Osteocyte (in vitro differentiated cells): Measurements from ENCODE around the gene SAMHD1. TPM values are rescaled to one million over a fixed set of nuclear protein-coding genes. Genes with fewer than 3 reads are reported as not detected.
A peak's percentile ranks its signal among the peaks of the same experiment; 100 is the strongest.

Experiments used
- DNase-seq: peaks from one replicate; pipeline ENCODE4 v3.0.0; 2021; ENCODE audit warnings: mixed read lengths; ENCODE audit not compliant: unreplicated experiment; ENCODE audit errors: extremely low spot score
- H3K27ac Mint-ChIP-seq: one replicate; pipeline ENCODE4 v1.8.0; 2021; ENCODE audit warnings: mild to moderate bottlenecking, mixed read lengths; ENCODE audit not compliant: unreplicated experiment
- H3K27me3 Mint-ChIP-seq: one replicate; pipeline ENCODE4 v1.8.0; 2021; ENCODE audit warnings: mixed read lengths; ENCODE audit not compliant: unreplicated experiment
- H3K36me3 Mint-ChIP-seq: one replicate; pipeline ENCODE4 v1.8.0; 2021; ENCODE audit warnings: mixed read lengths; ENCODE audit not compliant: unreplicated experiment
- H3K4me1 Mint-ChIP-seq: one replicate; pipeline ENCODE4 v1.8.0; 2021; ENCODE audit warnings: mixed read lengths; ENCODE audit not compliant: unreplicated experiment
- H3K4me3 Mint-ChIP-seq: one replicate; pipeline ENCODE4 v1.8.0; 2021; ENCODE audit warnings: mild to moderate bottlenecking, moderate library complexity, mixed read lengths; ENCODE audit not compliant: unreplicated experiment
- H3K9me3 Mint-ChIP-seq: one replicate; pipeline ENCODE4 v1.8.0; 2021; ENCODE audit warnings: mixed read lengths; ENCODE audit not compliant: unreplicated experiment
- total RNA-seq: library from RNA; stranded (reverse); gene quantifications from 2 replicates; pipeline ENCODE4 v1.2.1, GENCODE V29; 2021
- TF ChIP-seq, protein P1 (sequence below): fragments of 200-600 bp; sonication (generic); IDR thresholded peaks from 2 replicates; pipeline ENCODE4 v1.5.0; 2021; ENCODE audit warnings: antibody characterized with exemption, mild to moderate bottlenecking, moderate library complexity

Gene SAMHD1
- total RNA-seq, 1 donor from 2014 or later, result 19.5 TPM

DNA sequence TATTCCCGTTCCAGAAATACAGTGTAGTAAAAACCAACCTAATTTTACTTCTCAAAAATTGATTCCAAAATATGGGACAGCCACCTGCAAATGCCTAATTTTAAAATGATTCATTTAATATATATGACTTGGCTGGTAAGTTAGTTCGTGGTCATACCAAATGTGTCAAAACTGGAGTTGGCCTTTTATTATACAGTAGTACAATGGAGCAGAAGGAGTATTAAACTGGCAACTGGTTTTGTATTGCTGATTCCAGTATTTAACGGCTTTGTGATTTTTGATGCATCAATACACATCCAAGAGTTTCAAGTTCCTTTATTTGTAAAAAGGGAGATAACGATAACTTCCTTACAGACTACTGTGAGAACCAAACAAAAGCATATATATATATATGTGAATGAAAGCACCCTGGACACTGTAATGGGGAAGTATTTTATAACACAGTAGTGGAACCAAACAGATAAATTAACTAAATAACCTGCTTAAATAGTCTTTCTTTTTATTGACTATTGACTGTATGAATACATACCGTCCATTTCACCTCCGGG is 24.8 kb downstream of the SAMHD1 start:
- Mint-ChIP-seq H3K9me3 (no peaks in the 10 kb centered on the region), H3K4me3 (no peak overlapping the region), H3K36me3 (peaks cover 18% of the 10 kb centered on the region), H3K27me3 (no peaks in the 10 kb centered on the region), H3K27ac (no peak overlapping the region), H3K4me1 (no peaks in the 10 kb centered on the region)
- DNase-seq, result no peak
- TF ChIP-seq, protein P1, sequence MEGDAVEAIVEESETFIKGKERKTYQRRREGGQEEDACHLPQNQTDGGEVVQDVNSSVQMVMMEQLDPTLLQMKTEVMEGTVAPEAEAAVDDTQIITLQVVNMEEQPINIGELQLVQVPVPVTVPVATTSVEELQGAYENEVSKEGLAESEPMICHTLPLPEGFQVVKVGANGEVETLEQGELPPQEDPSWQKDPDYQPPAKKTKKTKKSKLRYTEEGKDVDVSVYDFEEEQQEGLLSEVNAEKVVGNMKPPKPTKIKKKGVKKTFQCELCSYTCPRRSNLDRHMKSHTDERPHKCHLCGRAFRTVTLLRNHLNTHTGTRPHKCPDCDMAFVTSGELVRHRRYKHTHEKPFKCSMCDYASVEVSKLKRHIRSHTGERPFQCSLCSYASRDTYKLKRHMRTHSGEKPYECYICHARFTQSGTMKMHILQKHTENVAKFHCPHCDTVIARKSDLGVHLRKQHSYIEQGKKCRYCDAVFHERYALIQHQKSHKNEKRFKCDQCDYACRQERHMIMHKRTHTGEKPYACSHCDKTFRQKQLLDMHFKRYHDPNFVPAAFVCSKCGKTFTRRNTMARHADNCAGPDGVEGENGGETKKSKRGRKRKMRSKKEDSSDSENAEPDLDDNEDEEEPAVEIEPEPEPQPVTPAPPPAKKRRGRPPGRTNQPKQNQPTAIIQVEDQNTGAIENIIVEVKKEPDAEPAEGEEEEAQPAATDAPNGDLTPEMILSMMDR, result no peak

DNA sequence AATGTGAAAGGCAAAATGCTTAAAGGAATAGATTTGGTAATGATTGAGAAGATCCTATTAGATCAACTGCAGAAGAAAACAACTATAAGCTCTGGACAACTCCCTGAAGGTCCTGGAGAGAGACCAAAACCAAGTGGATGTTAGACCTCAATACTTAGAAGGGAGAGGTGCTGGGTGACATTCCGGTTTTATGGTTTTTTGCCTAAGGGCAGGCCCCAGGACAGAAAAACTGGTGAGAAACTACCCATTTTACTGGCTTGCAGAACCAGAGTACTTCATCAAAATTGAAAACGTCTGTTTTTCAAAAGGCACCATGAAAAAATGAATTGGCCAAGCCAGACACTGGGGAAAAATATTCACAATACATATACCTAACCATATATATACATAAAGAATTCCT is 26.3 kb downstream of the SAMHD1 start:
- DNase-seq, result no peak
- Mint-ChIP-seq H3K4me3 (no peak overlapping the region), H3K27ac (no peak overlapping the region), H3K9me3 (no peaks in the 10 kb centered on the region), H3K4me1 (no peaks in the 10 kb centered on the region), H3K27me3 (no peaks in the 10 kb centered on the region), H3K36me3 (peaks cover 11% of the 10 kb centered on the region)
- TF ChIP-seq, protein P1, result no peak

DNA sequence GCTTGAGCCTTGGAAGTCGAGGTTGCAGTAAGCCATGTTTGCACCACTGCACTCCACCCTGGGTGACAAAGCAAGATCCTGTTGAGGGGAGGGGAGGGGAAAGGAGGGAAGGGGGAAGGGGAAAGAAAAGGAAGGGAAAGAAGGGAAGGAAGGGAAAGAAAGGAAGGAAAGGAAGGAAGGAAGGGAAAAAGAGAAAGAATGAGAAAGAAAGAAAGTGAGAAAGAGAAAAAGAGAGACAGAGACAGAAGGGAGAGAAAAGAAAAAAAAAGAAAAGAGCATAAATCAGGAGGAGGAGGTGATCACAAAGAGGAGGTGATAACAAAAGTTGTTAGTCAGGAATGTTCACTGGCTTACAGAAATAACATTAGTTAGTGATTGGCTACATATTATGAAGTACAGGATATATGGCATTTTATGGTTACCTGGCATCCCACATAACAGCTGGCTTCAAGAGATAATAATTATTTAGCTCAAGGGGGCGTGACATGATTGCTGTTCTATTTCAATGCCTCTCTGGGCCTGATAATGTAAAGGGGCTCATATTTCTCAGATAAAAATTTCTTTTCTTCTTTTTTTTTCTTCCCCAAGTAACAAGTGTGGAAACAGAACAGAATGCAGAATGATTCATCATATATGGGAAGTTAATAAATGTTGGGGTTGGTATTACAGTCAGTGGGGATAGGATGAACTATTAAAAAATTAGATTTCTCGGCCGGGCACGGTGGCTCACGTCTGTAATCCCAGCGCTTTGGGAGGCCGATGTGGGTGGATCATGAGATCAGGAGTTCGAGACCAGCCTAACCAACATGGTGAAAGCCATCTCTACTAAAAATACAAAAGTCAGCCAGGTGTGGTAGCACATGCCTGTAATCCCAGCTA is 27.1 kb downstream of the SAMHD1 start:
- Mint-ChIP-seq H3K36me3 (peaks cover 7% of the 10 kb centered on the region), H3K4me3 (no peak overlapping the region), H3K4me1 (no peaks in the 10 kb centered on the region), H3K27ac (no peak overlapping the region), H3K9me3 (no peaks in the 10 kb centered on the region), H3K27me3 (no peaks in the 10 kb centered on the region)
- TF ChIP-seq, protein P1, result no peak
- no peak for DNase-seq

DNA sequence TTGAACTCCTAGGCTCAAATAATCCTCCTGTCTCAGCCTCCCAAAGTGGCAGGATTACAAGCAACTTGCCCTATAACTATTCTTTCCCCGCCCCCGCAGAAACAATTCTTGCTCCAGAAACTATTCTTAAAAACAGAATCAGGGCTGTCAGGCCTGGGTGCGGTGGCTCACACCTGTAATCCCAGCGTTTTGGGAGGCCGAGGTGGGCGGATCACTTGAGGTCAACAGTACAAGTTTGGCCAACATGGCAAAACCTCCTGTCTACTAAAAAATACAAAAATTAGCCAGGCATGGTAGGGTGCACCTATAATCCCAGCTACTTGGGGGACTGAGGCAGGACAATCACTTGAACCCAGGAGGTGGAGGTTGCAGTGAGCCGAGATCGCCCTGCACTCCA is 31.2 kb downstream of the SAMHD1 start:
- Mint-ChIP-seq H3K27ac (no peak overlapping the region), H3K9me3 (no peaks in the 10 kb centered on the region), H3K27me3 (no peaks in the 10 kb centered on the region), H3K36me3 (peaks cover 5% of the 10 kb centered on the region), H3K4me3 (no peak overlapping the region), H3K4me1 (no peaks in the 10 kb centered on the region)
- TF ChIP-seq, protein P1, result no peak
- no peak for DNase-seq

DNA sequence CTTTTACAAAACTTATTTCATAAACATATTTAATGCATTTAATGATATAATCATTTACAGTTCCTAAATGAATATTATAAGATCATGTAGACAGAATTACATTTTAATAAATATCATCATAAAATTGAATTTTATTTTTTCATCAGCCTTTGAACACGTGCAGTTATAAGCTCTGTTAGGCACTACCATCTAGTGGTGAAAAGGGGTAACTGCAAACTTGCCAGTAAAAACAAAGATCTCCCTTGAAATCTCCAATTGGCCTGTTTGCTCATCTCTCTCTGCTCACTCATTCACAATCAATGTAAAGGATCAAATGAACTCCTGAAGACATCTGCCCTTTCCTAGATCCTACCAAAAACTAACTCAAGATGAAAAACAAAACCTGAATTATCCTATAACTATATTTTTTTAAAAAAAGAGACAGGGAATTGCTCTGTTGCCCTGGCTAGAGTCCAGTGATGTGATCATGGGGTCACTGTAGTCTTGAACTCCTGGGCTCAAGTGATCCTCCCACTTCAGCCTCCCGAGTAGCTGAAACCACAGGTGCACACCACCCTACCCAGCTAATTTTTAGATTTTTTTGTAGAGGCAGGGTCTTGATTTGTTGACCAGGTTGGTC is 31.7 kb downstream of the SAMHD1 start:
- Mint-ChIP-seq H3K36me3 (peaks cover 4% of the 10 kb centered on the region), H3K9me3 (no peaks in the 10 kb centered on the region), H3K4me1 (no peaks in the 10 kb centered on the region), H3K4me3 (no peak overlapping the region), H3K27me3 (no peaks in the 10 kb centered on the region), H3K27ac (no peak overlapping the region)
- TF ChIP-seq, protein P1, result peak; percentile 87
- DNase-seq, result no peak
